NCI-H2196 (cell line): ENCODE results near the gene DENND6B.
A peak's percentile ranks its signal among the peaks of the same experiment; 100 is the strongest.

Source experiments
- DNase-seq: peaks from one replicate; lab custom pipeline; 2025; ENCODE audit not compliant: unreplicated experiment; lab: John Stamatoyannopoulos, UW

Gene DENND6B

DNA sequence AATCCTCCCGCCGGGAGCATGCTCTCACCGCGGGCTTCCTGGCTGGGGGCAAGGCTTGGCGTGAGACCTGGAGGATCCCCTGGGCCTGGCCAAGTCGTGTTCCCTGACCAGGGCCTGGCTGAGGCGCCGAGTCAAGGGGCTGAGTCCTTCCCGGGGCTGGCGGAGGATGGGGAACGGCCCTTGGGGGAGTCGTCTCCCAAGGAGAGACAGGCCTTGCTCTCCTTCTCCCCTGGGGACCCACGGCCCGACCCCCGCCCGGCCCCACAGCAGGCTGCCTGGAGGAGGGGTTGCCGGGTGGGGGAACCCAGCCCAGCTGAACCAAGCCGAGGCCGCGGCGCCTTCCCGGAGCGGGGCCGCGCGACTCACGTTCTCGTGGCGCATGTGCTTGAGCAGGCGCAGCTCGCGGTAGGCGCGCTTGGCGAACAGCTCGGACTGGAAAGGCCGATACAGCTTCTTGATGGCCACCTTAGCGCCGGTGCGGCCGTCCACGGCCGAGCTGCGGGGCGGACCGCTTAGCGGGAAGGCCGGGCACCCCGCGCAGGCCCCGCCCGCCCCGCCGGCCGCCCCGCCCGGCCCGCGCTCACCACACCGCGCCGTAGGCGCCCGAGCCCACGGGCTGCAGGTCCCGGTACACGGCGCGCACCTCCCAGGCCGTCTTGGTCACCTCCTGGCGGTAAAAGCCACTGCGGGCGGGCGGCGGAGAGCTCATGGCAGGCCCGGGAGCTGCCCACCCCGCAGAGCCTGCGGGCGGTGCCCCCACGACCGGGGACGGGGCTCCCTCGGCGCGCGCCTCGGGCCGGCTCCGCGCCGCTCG is 65.8 kb downstream of the DENND6B start:
- peak; percentile 17 for DNase-seq

DNA sequence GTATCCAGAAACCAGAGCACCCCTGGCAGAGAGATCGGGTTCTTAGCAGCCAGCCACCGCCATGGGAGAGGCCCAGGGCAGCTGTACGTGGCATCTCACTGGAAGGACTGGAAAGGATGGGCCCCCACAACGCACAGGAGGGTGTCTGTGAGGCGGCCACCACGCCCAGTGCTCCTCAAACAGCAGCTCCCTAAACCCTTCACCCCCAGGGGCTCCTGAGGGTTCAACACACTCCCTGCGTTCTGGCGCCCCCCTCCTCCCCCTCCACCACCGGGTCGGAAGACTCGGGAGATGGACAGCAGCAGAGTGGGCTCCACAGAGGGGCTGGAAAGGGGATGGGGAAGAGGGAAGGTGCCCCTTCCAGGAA is 66.4 kb downstream of the DENND6B start:
- no peak for DNase-seq

DNA sequence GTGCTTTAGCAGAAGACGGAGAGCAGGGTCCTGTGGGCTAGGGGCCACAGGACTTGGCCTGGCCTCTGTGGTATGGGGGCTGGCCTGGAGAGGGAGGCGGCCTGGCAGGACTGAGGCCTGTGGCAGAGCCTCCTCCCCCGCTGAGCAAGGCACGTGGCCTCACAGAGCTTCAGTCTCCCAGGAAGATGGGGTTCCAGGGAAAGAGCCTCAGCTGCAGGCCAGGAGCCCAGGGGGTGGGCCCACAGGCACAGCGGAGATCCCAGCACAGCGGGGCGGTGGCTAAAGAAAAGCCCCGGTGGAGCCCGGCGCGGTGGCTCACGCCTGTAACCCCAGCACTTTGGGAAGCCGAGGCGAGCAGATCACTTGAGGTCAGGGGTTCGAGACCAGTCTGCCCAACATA is 67.5 kb downstream of the DENND6B start:
- no peak for DNase-seq
